SK-N-SH (cell line): ENCODE measurements around the gene GAS7.

Experiments
- CHD2 ChIP-seq: fragments of 150-350 bp; IDR thresholded peaks from 2 replicates; pipeline ENCODE4 v1.6.1; 2018; ENCODE audit warnings: low read length; ENCODE audit not compliant: partially characterized antibody
- EP300 ChIP-seq, 2 experiments: IDR thresholded peaks; 2 replicates each; pipeline versions ENCODE4 v1.4.0 to v1.6.1; 2012; ENCODE audit warnings: borderline replicate concordance in 1 of 2, low read depth in 1 of 2, low read length in 1 of 2
- TF ChIP-seq, protein P1 (sequence below): fragments of 200-600 bp; sonication (generic); IDR thresholded peaks from 2 replicates; pipeline ENCODE4 v1.6.1; 2017; ENCODE audit warnings: antibody characterized with exemption, mild to moderate bottlenecking, moderate library complexity
- TF ChIP-seq, protein P2 (sequence below): IDR thresholded peaks from 2 replicates; pipeline ENCODE4 v1.6.1; 2012; ENCODE audit warnings: mild to moderate bottlenecking, low read depth, low read length, moderate library complexity
- TF ChIP-seq, protein P3 (sequence below): IDR thresholded peaks from 2 replicates; pipeline ENCODE4 v1.4.0; 2012; ENCODE audit warnings: low read depth, borderline replicate concordance

DNA sequence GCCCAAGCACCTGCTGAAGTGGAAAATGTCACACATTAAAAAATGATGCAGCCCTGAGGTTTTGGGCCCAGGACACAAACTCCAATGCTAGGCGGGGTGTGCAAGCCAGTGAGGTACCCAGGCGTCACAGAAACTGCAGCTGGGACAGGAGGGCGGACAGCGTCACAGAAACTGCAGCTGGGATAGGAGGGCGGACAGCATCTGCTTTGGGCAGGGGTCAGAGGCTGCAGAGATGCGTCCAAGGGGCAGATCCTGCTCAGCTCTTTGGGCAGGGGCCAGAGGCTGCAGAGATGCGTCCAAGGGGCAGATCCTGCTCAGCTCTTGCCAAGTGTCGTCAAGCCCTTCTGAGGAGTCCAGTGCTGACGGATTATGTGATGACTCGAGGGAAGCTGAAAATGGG lies 249.5 kb downstream of the GAS7 start:
- TF ChIP-seq, protein P1, sequence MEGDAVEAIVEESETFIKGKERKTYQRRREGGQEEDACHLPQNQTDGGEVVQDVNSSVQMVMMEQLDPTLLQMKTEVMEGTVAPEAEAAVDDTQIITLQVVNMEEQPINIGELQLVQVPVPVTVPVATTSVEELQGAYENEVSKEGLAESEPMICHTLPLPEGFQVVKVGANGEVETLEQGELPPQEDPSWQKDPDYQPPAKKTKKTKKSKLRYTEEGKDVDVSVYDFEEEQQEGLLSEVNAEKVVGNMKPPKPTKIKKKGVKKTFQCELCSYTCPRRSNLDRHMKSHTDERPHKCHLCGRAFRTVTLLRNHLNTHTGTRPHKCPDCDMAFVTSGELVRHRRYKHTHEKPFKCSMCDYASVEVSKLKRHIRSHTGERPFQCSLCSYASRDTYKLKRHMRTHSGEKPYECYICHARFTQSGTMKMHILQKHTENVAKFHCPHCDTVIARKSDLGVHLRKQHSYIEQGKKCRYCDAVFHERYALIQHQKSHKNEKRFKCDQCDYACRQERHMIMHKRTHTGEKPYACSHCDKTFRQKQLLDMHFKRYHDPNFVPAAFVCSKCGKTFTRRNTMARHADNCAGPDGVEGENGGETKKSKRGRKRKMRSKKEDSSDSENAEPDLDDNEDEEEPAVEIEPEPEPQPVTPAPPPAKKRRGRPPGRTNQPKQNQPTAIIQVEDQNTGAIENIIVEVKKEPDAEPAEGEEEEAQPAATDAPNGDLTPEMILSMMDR: no peak
- TF ChIP-seq CHD2 (no peak), EP300 (IDR thresholded peaks at IDR 0.05; ENCODE audit: borderline replicate concordance in 1 of 2, low read depth in 1 of 2, low read length in 1 of 2) (no peak)
- TF ChIP-seq, protein P2, sequence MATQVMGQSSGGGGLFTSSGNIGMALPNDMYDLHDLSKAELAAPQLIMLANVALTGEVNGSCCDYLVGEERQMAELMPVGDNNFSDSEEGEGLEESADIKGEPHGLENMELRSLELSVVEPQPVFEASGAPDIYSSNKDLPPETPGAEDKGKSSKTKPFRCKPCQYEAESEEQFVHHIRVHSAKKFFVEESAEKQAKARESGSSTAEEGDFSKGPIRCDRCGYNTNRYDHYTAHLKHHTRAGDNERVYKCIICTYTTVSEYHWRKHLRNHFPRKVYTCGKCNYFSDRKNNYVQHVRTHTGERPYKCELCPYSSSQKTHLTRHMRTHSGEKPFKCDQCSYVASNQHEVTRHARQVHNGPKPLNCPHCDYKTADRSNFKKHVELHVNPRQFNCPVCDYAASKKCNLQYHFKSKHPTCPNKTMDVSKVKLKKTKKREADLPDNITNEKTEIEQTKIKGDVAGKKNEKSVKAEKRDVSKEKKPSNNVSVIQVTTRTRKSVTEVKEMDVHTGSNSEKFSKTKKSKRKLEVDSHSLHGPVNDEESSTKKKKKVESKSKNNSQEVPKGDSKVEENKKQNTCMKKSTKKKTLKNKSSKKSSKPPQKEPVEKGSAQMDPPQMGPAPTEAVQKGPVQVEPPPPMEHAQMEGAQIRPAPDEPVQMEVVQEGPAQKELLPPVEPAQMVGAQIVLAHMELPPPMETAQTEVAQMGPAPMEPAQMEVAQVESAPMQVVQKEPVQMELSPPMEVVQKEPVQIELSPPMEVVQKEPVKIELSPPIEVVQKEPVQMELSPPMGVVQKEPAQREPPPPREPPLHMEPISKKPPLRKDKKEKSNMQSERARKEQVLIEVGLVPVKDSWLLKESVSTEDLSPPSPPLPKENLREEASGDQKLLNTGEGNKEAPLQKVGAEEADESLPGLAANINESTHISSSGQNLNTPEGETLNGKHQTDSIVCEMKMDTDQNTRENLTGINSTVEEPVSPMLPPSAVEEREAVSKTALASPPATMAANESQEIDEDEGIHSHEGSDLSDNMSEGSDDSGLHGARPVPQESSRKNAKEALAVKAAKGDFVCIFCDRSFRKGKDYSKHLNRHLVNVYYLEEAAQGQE: no peak
- TF ChIP-seq, protein P3, sequence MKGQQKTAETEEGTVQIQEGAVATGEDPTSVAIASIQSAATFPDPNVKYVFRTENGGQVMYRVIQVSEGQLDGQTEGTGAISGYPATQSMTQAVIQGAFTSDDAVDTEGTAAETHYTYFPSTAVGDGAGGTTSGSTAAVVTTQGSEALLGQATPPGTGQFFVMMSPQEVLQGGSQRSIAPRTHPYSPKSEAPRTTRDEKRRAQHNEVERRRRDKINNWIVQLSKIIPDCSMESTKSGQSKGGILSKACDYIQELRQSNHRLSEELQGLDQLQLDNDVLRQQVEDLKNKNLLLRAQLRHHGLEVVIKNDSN: no peak
